M059J (cell line): ENCODE measurements around the gene DTNB. TPM values are rescaled to one million over a fixed set of nuclear protein-coding genes. Genes with fewer than 3 reads are reported as not detected.
"Not testable (repeated sequence)": the region's sequence is repeated elsewhere in the genome, so short reads cannot be mapped to it uniquely, and the experiment has no call there.

ENCODE experiments used
- DNase-seq: peaks from one replicate; pipeline ENCODE4 v3.0.0-alpha.2; 2012; ENCODE audit warnings: low read depth
- total RNA-seq: library from RNA; depleted of rRNA; stranded (reverse); fragments of >200 nt; shearing (Covaris generic); gene quantifications from 2 replicates; pipeline ENCODE4 v1.2.3, GENCODE V29; 2014

The DTNB gene
- total RNA-seq, 1 experiment from 2014 or later, result 12.2 TPM

GRCh38 chr2:25632396-25632795, 41.0 kb downstream of the DTNB start:
- DNase-seq, result no peak

- DNase-seq, result no peak
Observed at GRCh38 chr2:25624635-25625034, 48.7 kb downstream of the DTNB start.

- DNase-seq, result no peak
Observed at GRCh38 chr2:25623361-25623760, 50.0 kb downstream of the DTNB start.

- DNase-seq, result no peak
Observed at GRCh38 chr2:25620711-25621110, 52.7 kb downstream of the DTNB start.

- DNase-seq, result no peak
Observed at GRCh38 chr2:25620077-25620476, 53.3 kb downstream of the DTNB start.

- no peak for DNase-seq
Observed at GRCh38 chr2:25619185-25619584, 54.2 kb downstream of the DTNB start.

- peak; percentile 80 for DNase-seq
Observed at GRCh38 chr2:25618676-25619075, 54.7 kb downstream of the DTNB start.

- DNase-seq, result peak; percentile 67
Observed at GRCh38 chr2:25617948-25618646, 55.3 kb downstream of the DTNB start.

GRCh38 chr2:25615920-25616319, 57.5 kb downstream of the DTNB start:
- DNase-seq, result no peak

- no peak for DNase-seq
Observed at GRCh38 chr2:25615386-25615785, 58.0 kb downstream of the DTNB start.

GRCh38 chr2:25614711-25615110, 58.7 kb downstream of the DTNB start:
- no peak for DNase-seq

- DNase-seq, result no peak
Observed at GRCh38 chr2:25608718-25609117, 64.7 kb downstream of the DTNB start.

GRCh38 chr2:25606892-25607291, 66.5 kb downstream of the DTNB start:
- peak; percentile 51 for DNase-seq

- no peak for DNase-seq
Observed at GRCh38 chr2:25602333-25602723, 71.0 kb downstream of the DTNB start.

- not testable (repeated sequence) for DNase-seq
Observed at GRCh38 chr2:25601711-25602332, 71.6 kb downstream of the DTNB start.

- no peak for DNase-seq
Observed at GRCh38 chr2:25598911-25599310, 74.5 kb downstream of the DTNB start.

GRCh38 chr2:25598332-25598731, 75.0 kb downstream of the DTNB start:
- no peak for DNase-seq

- DNase-seq, result no peak
Observed at GRCh38 chr2:25597881-25598280, 75.5 kb downstream of the DTNB start.

- no peak for DNase-seq
Observed at GRCh38 chr2:25596516-25597244, 76.7 kb downstream of the DTNB start.

- no peak for DNase-seq
Observed at GRCh38 chr2:25595393-25595792, 78.0 kb downstream of the DTNB start.

- no peak for DNase-seq
Observed at GRCh38 chr2:25594991-25595390, 78.4 kb downstream of the DTNB start.

- no peak for DNase-seq
Observed at GRCh38 chr2:25592766-25593292, 80.5 kb downstream of the DTNB start.
